ENCODE measurements around the gene FAM83G.
"Not testable (repeated sequence)": the region's sequence is repeated elsewhere in the genome, so short reads cannot be mapped to it uniquely, and the experiment has no call there.

GRCh38 chr17:19028671-19029070 is 24.1 kb upstream of the FAM83G start:
- TF ChIP-seq, protein P1, sequence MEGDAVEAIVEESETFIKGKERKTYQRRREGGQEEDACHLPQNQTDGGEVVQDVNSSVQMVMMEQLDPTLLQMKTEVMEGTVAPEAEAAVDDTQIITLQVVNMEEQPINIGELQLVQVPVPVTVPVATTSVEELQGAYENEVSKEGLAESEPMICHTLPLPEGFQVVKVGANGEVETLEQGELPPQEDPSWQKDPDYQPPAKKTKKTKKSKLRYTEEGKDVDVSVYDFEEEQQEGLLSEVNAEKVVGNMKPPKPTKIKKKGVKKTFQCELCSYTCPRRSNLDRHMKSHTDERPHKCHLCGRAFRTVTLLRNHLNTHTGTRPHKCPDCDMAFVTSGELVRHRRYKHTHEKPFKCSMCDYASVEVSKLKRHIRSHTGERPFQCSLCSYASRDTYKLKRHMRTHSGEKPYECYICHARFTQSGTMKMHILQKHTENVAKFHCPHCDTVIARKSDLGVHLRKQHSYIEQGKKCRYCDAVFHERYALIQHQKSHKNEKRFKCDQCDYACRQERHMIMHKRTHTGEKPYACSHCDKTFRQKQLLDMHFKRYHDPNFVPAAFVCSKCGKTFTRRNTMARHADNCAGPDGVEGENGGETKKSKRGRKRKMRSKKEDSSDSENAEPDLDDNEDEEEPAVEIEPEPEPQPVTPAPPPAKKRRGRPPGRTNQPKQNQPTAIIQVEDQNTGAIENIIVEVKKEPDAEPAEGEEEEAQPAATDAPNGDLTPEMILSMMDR (conservative IDR thresholded peaks at IDR 0.05; ENCODE audit: low read length) = not testable (repeated sequence)
- TF ChIP-seq EZH2phosphoT487 (IDR thresholded peaks at IDR 0.05; ENCODE audit: borderline replicate concordance, low read depth, low read length) = not testable (repeated sequence)
